T-helper 2 cell treated with Interferon-gamma antibody and Interleukin-4, amounts not matched to agents 5 μg/mL and 100 μg/mL, for 36 hours (primary cell): ENCODE measurements around the gene SHH.
"Not testable (repeated sequence)": the region's sequence is repeated elsewhere in the genome, so short reads cannot be mapped to it uniquely, and the experiment has no call there.

Experiments
- DNase-seq: peaks from one replicate; pipeline ENCODE4 v3.0.0; 2021; ENCODE audit warnings: low spot score
- H3K27ac Mint-ChIP-seq: one replicate; pipeline ENCODE4 v1.8.0; 2021; ENCODE audit warnings: mild to moderate bottlenecking, mixed read lengths
- H3K27me3 Mint-ChIP-seq: one replicate; pipeline ENCODE4 v1.8.0; 2021; ENCODE audit warnings: low read depth, mixed read lengths
- H3K36me3 Mint-ChIP-seq: one replicate; pipeline ENCODE4 v1.8.0; 2021; ENCODE audit warnings: low read depth, mixed read lengths
- H3K4me1 Mint-ChIP-seq: one replicate; pipeline ENCODE4 v1.8.0; 2021; ENCODE audit warnings: low read depth, mixed read lengths
- H3K4me3 Mint-ChIP-seq: one replicate; pipeline ENCODE4 v1.8.0; 2022; ENCODE audit warnings: mild to moderate bottlenecking, moderate library complexity, mixed read lengths
- H3K9me3 Mint-ChIP-seq: one replicate; pipeline ENCODE4 v1.8.0; 2021; ENCODE audit warnings: mixed read lengths

The SHH gene

GRCh38 chr7:155847821-155848435, 35.7 kb upstream of the SHH start:
- no peaks in the 10 kb centered on the region for H3K4me1 Mint-ChIP-seq
- H3K36me3 Mint-ChIP-seq = no peaks in the 10 kb centered on the region
- no peaks in the 10 kb centered on the region for H3K27me3 Mint-ChIP-seq
- no peaks in the 10 kb centered on the region for H3K9me3 Mint-ChIP-seq
- no peak overlapping the region for H3K27ac Mint-ChIP-seq
- DNase-seq = no peak
- H3K4me3 Mint-ChIP-seq = no peak overlapping the region

GRCh38 chr7:155846936-155847335, 34.7 kb upstream of the SHH start:
- no peak for DNase-seq
- Mint-ChIP-seq H3K4me1 (no peaks in the 10 kb centered on the region), H3K36me3 (no peaks in the 10 kb centered on the region), H3K27me3 (no peaks in the 10 kb centered on the region), H3K9me3 (no peaks in the 10 kb centered on the region), H3K4me3 (no peak overlapping the region), H3K27ac (no peak overlapping the region)

- Mint-ChIP-seq H3K4me3 (no peak overlapping the region), H3K4me1 (no peaks in the 10 kb centered on the region), H3K27ac (no peak overlapping the region), H3K9me3 (no peaks in the 10 kb centered on the region), H3K36me3 (no peaks in the 10 kb centered on the region), H3K27me3 (no peaks in the 10 kb centered on the region)
- DNase-seq = no peak
Measured at GRCh38 chr7:155846156-155846555, 33.9 kb upstream of the SHH start.

DNA sequence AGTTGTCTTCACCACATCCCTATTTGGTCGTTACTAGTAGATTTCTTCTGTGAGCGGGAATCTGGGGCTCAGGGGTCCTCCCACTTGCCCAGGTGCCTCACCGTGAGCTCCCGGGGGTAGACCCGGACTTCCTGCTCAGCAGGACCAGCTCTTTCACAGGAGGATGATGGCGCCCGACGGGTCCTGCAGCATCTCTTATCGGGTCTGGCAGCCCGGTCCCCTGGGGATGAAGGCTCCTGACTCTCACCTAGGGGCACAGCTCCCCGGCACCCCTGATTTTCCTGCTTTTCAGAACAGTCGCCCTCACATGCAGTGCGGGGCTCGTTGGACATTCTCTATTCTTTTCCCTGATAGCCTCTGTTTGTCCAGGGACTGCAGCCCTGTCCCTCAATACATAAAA, 33.0 kb upstream of the SHH start:
- H3K9me3 Mint-ChIP-seq = no peaks in the 10 kb centered on the region
- peaks cover 3% of the 10 kb centered on the region for H3K27me3 Mint-ChIP-seq
- no peak overlapping the region for H3K27ac Mint-ChIP-seq
- no peak for DNase-seq
- no peak overlapping the region for H3K4me3 Mint-ChIP-seq
- no peaks in the 10 kb centered on the region for H3K36me3 Mint-ChIP-seq
- no peaks in the 10 kb centered on the region for H3K4me1 Mint-ChIP-seq

- no peak overlapping the region for H3K27ac Mint-ChIP-seq
- no peak for DNase-seq
- no peaks in the 10 kb centered on the region for H3K9me3 Mint-ChIP-seq
- H3K36me3 Mint-ChIP-seq = no peaks in the 10 kb centered on the region
- H3K27me3 Mint-ChIP-seq = peaks cover 3% of the 10 kb centered on the region
- H3K4me1 Mint-ChIP-seq = no peaks in the 10 kb centered on the region
- H3K4me3 Mint-ChIP-seq = no peak overlapping the region
Measured at GRCh38 chr7:155844526-155844925, 32.3 kb upstream of the SHH start.

DNA sequence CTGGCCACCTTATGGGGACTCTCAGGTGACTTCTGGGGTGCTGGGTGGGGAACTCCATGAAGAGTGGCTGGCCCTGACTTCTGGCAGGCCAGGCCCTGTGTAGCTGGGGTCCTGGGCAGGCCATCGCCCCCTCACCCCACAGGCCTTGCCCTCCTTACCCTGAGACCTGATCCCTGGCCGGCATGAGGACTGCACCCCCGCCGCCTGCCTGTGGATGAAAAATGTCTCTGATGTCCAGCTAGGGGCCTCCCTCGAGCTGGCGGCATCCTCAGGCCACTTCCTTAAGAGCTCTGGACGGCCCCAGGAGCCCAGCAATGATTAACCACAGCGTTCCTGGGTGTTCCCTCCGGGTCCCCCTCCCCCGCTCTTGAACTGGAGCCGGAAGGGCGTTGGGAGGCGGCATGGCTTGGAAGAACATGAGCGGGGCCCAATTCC, 31.8 kb upstream of the SHH start:
- Mint-ChIP-seq H3K36me3 (no peaks in the 10 kb centered on the region), H3K4me1 (no peaks in the 10 kb centered on the region), H3K27ac (no peak overlapping the region), H3K9me3 (no peaks in the 10 kb centered on the region), H3K4me3 (no peak overlapping the region), H3K27me3 (peaks cover 4% of the 10 kb centered on the region)
- no peak for DNase-seq

DNA sequence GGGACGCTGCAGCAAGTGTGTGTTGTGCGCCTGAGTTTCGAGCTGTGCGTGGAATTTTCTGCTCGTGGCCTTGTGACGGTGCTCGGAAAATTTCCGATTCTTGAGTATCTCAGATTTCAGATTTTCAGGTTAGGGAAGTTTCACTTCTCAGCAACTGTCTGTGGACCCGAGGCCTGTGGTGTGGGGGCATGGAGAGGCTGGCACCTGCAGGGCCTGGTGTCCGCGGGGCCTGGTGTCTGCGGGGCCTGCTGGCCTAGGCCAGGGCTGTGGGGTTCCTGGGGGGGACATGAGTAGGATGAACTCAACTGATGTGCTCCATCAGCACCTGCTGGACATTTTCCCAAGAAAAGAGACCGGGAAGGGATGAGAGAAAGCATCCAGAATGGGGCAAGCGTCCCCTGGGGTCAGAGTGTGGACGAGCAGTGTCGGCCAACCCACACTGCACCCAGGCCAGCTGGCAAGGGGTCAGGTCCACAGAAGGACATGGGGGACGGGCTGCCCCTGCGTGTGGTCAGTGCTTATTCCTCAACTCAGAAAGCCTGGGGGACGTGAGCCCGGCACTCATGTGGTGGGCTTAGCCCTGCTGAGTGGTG, 31.3 kb upstream of the SHH start:
- no peaks in the 10 kb centered on the region for H3K9me3 Mint-ChIP-seq
- no peak for DNase-seq
- H3K4me1 Mint-ChIP-seq = no peaks in the 10 kb centered on the region
- H3K27me3 Mint-ChIP-seq = peaks cover 6% of the 10 kb centered on the region
- H3K4me3 Mint-ChIP-seq = no peak overlapping the region
- H3K36me3 Mint-ChIP-seq = no peaks in the 10 kb centered on the region
- no peak overlapping the region for H3K27ac Mint-ChIP-seq

GRCh38 chr7:155842496-155843265, 30.4 kb upstream of the SHH start:
- Mint-ChIP-seq H3K9me3 (no peaks in the 10 kb centered on the region), H3K36me3 (no peaks in the 10 kb centered on the region)

GRCh38 chr7:155840909-155841308, 28.6 kb upstream of the SHH start:
- Mint-ChIP-seq H3K4me1 (no peaks in the 10 kb centered on the region), H3K27me3 (peaks cover 6% of the 10 kb centered on the region), H3K4me3 (no peak overlapping the region), H3K9me3 (no peaks in the 10 kb centered on the region), H3K27ac (no peak overlapping the region), H3K36me3 (no peaks in the 10 kb centered on the region)
- DNase-seq = no peak

More at GRCh38 chr7:155842496-155843265, 30.4 kb upstream of the SHH start:
- no peak for DNase-seq
- no peaks in the 10 kb centered on the region for H3K4me1 Mint-ChIP-seq
- H3K27ac Mint-ChIP-seq = no peak overlapping the region
- H3K27me3 Mint-ChIP-seq = peaks cover 6% of the 10 kb centered on the region
- H3K4me3 Mint-ChIP-seq = no peak overlapping the region

- no peaks in the 10 kb centered on the region for H3K36me3 Mint-ChIP-seq
- DNase-seq = no peak
- no peak overlapping the region for H3K27ac Mint-ChIP-seq
- no peaks in the 10 kb centered on the region for H3K9me3 Mint-ChIP-seq
- no peak overlapping the region for H3K4me3 Mint-ChIP-seq
- H3K4me1 Mint-ChIP-seq = no peaks in the 10 kb centered on the region
- H3K27me3 Mint-ChIP-seq = peaks cover 6% of the 10 kb centered on the region
Measured at GRCh38 chr7:155840262-155840885, 28.1 kb upstream of the SHH start.

DNA sequence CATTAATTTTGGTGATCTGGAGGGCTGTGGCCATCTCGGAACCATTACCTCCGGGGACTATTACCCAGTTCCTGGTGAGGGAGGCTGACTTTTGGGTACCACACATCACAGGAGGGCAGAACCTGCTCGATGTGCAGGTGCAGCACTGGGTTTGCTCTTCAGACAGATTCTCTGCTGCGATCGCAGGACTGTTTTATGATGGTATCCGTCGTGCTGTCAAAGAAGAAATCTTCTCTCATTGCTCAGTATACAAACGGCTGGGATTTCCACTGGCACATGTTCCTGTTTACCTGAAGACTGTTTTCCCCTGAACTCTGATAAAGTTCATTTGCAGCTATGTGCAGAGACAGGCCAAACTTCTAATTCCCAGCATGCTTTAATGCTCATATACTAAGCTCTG, 27.2 kb upstream of the SHH start:
- no peak for DNase-seq
- no peaks in the 10 kb centered on the region for H3K36me3 Mint-ChIP-seq
- H3K4me1 Mint-ChIP-seq = no peaks in the 10 kb centered on the region
- peaks cover 6% of the 10 kb centered on the region for H3K27me3 Mint-ChIP-seq
- H3K27ac Mint-ChIP-seq = no peak overlapping the region
- H3K4me3 Mint-ChIP-seq = no peak overlapping the region
- H3K9me3 Mint-ChIP-seq = no peaks in the 10 kb centered on the region

GRCh38 chr7:155838312-155838711, 26.0 kb upstream of the SHH start:
- not testable (repeated sequence) for H3K27me3 Mint-ChIP-seq, H3K27ac Mint-ChIP-seq, H3K9me3 Mint-ChIP-seq, H3K4me3 Mint-ChIP-seq, H3K4me1 Mint-ChIP-seq, DNase-seq, H3K36me3 Mint-ChIP-seq

DNA sequence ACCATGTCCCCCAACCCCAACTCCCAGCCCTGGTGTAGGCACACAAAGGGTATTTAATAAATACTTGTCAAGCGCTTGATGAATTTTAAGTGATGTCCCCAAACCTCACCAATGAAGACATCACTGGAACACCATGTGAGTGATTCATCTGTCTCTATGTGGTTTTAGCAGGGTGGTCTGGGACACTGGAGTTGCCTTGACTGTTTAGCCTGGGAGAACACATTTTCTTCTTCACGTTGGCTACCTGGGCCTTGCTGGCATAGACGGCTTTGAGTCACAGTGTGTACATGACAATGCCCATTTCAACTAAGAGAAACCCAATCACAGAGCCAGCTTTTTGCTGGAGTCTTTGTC, 24.8 kb upstream of the SHH start:
- Mint-ChIP-seq H3K27ac (no peak overlapping the region), H3K9me3 (no peaks in the 10 kb centered on the region), H3K4me3 (no peak overlapping the region), H3K4me1 (no peaks in the 10 kb centered on the region), H3K36me3 (no peaks in the 10 kb centered on the region), H3K27me3 (peaks cover 6% of the 10 kb centered on the region)
- no peak for DNase-seq
